Fibroblast of skin of scalp (primary cell): ENCODE results near the gene CFTR.
A peak's percentile ranks its signal among the peaks of the same experiment; 100 is the strongest.
"Not testable (repeated sequence)": the region's sequence is repeated elsewhere in the genome, so short reads cannot be mapped to it uniquely, and the experiment has no call there.

Source experiments
- DNase-seq: peaks from one replicate; pipeline ENCODE4 v3.0.0-alpha.2; 2013

CFTR gene

GRCh38 chr7:117502331-117502730 lies 22.5 kb downstream of the CFTR start:
- DNase-seq: no peak

DNA sequence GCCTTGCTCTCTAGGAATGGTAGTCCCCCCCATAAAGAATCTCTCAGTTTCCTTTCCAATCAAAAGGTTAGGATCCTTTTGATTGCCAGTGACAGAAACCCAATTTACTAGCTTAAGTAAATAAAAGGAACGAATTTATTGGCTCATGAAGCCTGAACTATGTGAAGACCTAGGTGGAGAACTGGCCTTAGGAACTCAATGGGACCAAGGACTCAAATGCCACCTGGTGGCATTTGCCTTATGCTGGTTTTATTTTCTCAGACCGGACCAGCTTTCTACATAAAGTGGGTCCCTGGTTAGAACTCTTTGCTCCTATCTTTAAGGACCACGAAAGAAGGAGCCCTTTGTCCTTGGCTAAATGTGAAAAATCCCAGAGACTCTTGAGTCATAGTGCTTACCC lies 25.4 kb downstream of the CFTR start:
- no peak for DNase-seq

DNA sequence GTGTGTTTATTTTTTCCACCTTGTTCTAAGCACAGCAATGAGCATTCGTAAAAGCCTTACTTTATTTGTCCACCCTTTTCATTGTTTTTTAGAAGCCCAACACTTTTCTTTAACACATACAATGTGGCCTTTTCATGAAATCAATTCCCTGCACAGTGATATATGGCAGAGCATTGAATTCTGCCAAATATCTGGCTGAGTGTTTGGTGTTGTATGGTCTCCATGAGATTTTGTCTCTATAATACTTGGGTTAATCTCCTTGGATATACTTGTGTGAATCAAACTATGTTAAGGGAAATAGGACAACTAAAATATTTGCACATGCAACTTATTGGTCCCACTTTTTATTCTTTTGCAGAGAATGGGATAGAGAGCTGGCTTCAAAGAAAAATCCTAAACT lies 28.9 kb downstream of the CFTR start:
- DNase-seq: no peak

- DNase-seq: not testable (repeated sequence)
Measured at GRCh38 chr7:117517194-117517593, 37.4 kb downstream of the CFTR start.

DNA sequence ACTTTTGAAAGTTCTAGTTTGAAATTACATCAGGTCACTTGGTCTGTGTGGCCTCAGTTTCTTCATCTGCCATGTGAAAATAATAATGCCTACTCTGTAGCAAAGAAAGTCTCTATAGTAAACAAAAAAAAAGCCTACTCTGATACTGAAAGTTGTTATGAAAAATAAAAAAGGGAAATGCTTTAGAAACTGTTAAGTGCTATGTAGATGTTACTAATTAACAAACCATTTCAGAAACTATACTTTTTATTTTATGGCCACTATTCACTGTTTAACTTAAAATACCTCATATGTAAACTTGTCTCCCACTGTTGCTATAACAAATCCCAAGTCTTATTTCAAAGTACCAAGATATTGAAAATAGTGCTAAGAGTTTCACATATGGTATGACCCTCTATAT lies 50.6 kb downstream of the CFTR start:
- no peak for DNase-seq

- no peak for DNase-seq
Measured at GRCh38 chr7:117531595-117532244, 51.9 kb downstream of the CFTR start.

- no peak for DNase-seq
Measured at GRCh38 chr7:117538053-117538452, 58.2 kb downstream of the CFTR start.

DNA sequence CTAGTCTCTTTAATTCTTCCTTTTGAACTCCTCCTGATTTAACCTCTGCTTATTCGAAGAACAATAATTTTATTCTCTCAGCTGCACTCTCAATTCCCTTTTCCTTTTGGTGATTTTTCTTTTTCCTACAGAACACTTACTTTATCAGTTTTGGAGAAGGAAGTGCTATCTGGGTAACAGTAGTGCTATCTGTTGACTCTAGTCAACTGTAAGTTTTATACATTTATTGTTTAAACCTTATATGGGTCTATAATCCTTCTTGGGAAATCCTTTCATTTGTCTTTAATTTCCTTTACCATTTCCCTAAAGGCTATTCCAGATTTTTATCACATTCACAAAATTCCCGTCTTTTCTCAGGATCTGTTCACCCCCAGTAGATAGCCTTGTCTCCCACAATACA lies 64.2 kb downstream of the CFTR start:
- no peak for DNase-seq

DNA sequence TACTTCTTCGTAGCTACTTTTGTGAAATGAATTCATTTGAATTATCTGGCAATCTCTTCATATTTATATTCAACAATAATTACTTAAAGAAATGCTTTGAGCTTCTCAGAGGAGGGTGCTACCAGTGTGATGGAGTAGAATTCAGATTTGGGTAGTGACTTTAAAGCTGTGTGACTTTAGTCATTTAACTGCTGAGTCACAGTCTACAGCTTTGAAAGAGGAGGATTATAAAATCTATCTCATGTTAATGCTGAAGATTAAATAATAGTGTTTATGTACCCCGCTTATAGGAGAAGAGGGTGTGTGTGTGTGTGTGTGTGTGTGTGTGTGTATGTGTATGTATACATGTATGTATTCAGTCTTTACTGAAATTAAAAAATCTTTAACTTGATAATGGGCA lies 68.2 kb downstream of the CFTR start:
- DNase-seq: no peak

DNA sequence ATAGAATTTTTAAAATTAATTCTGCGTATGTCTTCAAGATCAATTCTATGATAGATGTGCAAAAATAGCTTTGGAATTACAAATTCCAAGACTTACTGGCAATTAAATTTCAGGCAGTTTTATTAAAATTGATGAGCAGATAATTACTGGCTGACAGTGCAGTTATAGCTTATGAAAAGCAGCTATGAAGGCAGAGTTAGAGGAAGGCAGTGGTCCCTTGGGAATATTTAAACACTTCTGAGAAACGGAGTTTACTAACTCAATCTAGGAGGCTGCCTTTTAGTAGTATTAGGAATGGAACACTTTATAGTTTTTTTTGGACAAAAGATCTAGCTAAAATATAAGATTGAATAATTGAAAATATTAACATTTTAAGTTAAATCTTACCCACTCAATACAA lies 70.8 kb downstream of the CFTR start:
- DNase-seq: no peak

GRCh38 chr7:117552660-117553059 lies 72.8 kb downstream of the CFTR start:
- DNase-seq: no peak

- DNase-seq: no peak
Measured at GRCh38 chr7:117555260-117555659, 75.4 kb downstream of the CFTR start.

GRCh38 chr7:117559391-117559790 lies 79.6 kb downstream of the CFTR start:
- DNase-seq: no peak

DNA sequence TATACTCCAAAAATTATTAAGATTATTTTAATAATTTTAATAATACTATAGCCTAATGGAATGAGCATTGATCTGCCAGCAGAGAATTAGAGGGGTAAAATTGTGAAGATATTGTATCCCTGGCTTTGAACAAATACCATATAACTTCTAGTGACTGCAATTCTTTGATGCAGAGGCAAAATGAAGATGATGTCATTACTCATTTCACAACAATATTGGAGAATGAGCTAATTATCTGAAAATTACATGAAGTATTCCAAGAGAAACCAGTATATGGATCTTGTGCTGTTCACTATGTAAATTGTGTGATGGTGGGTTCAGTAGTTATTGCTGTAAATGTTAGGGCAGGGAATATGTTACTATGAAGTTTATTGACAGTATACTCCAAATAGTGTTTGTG lies 80.2 kb downstream of the CFTR start:
- no peak for DNase-seq

DNA sequence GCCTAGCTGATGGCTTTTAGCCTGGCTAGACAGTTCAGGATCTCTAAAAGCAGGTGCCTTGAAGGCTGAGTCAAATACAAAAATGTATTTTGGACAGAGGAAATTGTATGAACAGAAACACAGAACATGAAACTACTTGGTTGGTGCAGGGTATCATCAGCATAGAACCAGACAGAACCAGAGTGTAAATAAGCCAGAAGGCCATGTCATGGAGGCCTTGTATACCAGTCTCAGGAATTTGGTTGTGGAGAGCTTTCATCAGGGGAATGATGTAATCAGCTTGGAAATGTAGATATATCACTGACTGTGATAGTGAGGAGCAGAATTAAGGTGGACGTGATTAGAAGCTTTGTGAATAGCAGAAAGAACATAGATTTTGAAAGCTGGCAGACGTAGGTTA lies 82.9 kb downstream of the CFTR start:
- DNase-seq: no peak

- DNase-seq: no peak
Measured at GRCh38 chr7:117564080-117564479, 84.3 kb downstream of the CFTR start.

- no peak for DNase-seq
Measured at GRCh38 chr7:117564627-117565026, 84.8 kb downstream of the CFTR start.

GRCh38 chr7:117565226-117565625 lies 85.4 kb downstream of the CFTR start:
- no peak for DNase-seq

GRCh38 chr7:117567781-117568180 lies 88.0 kb downstream of the CFTR start:
- DNase-seq: no peak

- no peak for DNase-seq
Measured at GRCh38 chr7:117572856-117573620, 93.2 kb downstream of the CFTR start.

DNA sequence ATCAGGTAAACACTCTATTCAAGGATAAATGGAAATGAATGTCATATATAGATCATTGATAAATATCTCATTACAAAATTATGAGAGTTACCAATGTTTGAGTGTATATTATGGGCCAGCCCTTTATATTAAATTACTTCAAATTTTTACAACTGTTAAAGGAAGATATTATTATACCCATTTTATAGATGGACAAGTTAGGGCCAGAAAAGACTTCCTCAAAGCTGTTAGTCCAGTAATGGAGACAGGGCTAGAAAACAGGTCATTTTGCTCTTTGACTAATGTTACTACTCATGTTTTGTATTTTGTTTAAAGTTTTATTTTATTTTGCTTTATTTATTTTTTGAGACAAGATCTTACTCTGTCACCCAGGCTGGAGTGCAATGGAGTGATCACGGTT lies 101.6 kb downstream of the CFTR start:
- DNase-seq: no peak

DNA sequence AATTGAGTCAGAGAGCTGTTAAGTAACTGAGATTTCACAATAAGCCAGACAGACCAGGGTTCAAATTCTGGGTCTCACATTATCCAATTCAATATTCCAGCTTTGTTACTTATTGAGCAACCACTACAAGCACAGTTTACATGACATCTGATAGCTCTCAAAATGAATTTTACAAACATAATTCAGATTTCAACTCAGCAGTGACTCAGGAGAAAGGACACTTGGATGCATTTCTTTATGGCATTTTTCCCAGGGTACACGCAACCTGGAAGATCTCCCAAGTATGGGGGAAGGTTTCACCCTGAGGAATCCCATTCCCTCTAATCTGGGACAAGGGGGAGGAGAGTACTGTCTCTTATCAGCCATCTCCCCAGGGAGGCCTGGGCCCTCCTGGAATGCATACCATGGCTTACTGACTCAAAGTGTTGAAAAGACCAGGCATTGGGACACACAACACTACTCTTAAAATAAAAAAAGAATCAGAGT lies 102.4 kb downstream of the CFTR start:
- peak; percentile 88 for DNase-seq

- DNase-seq: no peak
Measured at GRCh38 chr7:117587931-117588330, 108.1 kb downstream of the CFTR start.

DNA sequence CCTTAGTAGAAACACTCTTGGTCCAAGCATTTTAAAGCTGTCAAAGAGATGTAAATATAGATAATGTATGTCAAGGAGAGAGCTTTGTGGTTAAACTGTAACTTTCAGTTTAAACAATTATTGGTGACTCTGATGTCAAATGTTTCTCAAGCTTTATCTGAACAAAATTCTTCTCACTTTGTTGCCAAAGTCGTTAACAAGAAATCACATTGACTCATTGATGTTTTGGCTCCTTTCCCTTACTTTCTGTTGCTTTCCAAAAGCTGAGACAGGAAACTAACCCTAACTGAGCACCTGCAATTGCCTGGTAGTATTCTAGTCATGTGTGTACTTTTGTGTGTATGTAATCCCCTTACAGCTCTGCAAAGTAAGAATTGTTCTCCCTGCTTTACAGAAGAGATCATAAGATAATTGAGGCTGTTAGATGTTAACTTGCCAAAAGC lies 108.5 kb downstream of the CFTR start:
- no peak for DNase-seq
